Measurements from ENCODE around the gene F9. TPM values are rescaled to one million over a fixed set of nuclear protein-coding genes. Genes with fewer than 3 reads are reported as not detected.
A peak's percentile ranks its signal among the peaks of the same experiment; 100 is the strongest.
"Not testable (repeated sequence)": the region's sequence is repeated elsewhere in the genome, so short reads cannot be mapped to it uniquely, and the experiment has no call there.

Gene F9
- total RNA-seq, 6 donors from 2014 or later = 0.10 to 0.11 TPM; not detected in 4

DNA sequence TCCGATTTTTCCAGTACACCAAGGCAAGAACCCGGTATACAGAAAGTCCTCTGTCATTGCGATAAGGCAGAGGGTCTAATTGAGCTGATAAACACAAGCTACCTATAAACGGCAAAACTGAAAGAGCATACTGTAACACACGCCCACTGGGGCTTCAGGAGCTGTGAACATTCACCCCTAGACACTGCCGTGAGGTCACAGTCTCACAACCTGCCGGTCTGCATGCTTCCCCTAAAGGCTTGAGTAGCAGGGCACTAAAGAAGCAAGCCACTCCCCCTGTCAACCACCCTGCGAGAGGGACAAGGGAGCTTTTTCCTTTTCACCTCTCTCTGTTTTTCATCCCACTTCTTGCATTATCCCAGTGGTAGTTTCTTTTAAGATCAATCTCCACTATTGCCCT, 22.4 kb upstream of the F9 start:
- no peak overlapping the region for H3K4me3 ChIP-seq
- H3K27ac ChIP-seq = no peak overlapping the region
- no peaks in the 10 kb centered on the region for H3K9me3 ChIP-seq
- no peak for ATAC-seq (ENCODE audit: low FRiP score in 2 of 2)
- H3K4me1 ChIP-seq = no peaks in the 10 kb centered on the region
- no peaks in the 10 kb centered on the region for H3K27me3 ChIP-seq
- no peak for TF ChIP-seq POLR2AphosphoS5 (IDR thresholded peaks at IDR 0.05)
- TF ChIP-seq, protein P1, sequence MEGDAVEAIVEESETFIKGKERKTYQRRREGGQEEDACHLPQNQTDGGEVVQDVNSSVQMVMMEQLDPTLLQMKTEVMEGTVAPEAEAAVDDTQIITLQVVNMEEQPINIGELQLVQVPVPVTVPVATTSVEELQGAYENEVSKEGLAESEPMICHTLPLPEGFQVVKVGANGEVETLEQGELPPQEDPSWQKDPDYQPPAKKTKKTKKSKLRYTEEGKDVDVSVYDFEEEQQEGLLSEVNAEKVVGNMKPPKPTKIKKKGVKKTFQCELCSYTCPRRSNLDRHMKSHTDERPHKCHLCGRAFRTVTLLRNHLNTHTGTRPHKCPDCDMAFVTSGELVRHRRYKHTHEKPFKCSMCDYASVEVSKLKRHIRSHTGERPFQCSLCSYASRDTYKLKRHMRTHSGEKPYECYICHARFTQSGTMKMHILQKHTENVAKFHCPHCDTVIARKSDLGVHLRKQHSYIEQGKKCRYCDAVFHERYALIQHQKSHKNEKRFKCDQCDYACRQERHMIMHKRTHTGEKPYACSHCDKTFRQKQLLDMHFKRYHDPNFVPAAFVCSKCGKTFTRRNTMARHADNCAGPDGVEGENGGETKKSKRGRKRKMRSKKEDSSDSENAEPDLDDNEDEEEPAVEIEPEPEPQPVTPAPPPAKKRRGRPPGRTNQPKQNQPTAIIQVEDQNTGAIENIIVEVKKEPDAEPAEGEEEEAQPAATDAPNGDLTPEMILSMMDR (IDR thresholded peaks at IDR 0.05) = no peak
- 66 to 68% methylated on average over 2 to 8 of the region's 8 CpGs for WGBS, 2 donors
- no peaks in the 10 kb centered on the region for H3K36me3 ChIP-seq
- DNase-seq = no peak

DNA sequence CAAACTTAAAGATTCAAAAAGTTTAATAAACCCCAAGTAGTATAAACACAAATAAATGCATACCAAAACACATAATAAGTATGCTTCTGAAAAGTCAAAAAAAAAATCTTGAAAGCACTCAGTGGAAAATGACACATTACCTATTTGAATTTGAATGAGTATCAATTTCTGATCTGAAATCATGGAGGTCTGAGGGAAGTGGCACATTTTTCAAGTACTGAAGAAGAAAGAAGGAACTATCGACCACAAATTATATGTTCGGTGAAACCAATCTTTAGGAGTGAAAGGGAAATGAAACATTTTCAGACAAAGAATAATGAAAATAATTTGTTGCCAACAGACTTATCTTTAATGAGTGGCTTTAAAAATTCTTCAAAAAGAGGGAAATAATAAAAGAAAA, 12.1 kb upstream of the F9 start:
- H3K27me3 ChIP-seq = no peaks in the 10 kb centered on the region
- H3K4me1 ChIP-seq = no peaks in the 10 kb centered on the region
- no peaks in the 10 kb centered on the region for H3K36me3 ChIP-seq
- no peak overlapping the region for H3K4me3 ChIP-seq
- DNase-seq (no peak), ATAC-seq (ENCODE audit: low FRiP score in 2 of 2) (no peak)
- TF ChIP-seq POLR2AphosphoS5 (IDR thresholded peaks at IDR 0.05) (no peak), POLR2A (IDR thresholded peaks at IDR 0.05) (no peak), EP300 (IDR thresholded peaks at IDR 0.05) (no peak)
- TF ChIP-seq, protein P1 (IDR thresholded peaks at IDR 0.05) = no peak
- WGBS, 2 donors = 87 to 91% methylated on average over 2 of the region's 2 CpGs
- no peaks in the 10 kb centered on the region for H3K9me3 ChIP-seq
- no peak overlapping the region for H3K27ac ChIP-seq

DNA sequence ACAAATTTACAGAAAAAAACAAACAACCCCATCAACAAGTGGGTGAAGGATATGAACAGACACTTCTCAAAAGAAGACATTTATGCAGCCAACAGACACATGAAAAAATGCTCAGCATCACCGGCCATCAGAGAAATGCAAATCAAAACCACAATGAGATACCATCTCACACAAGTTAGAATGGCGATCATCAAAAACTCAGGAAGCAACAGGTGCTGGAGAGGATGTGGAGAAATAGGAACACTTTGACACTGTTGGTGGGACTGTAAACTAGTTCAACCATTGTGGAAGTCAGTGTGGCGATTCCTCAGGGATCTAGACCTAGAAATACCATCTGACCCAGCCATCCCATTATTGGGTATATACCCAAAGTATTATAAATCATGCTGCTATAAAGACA, 1.7 kb upstream of the F9 start:
- not testable (repeated sequence) for H3K4me1 ChIP-seq; H3K27me3 ChIP-seq; H3K27ac ChIP-seq; ATAC-seq (ENCODE audit: low FRiP score in 2 of 2); DNase-seq; H3K9me3 ChIP-seq; H3K36me3 ChIP-seq; H3K4me3 ChIP-seq
- WGBS, 2 donors = 69 to 86% methylated on average over 1 to 3 of the region's 3 CpGs

DNA sequence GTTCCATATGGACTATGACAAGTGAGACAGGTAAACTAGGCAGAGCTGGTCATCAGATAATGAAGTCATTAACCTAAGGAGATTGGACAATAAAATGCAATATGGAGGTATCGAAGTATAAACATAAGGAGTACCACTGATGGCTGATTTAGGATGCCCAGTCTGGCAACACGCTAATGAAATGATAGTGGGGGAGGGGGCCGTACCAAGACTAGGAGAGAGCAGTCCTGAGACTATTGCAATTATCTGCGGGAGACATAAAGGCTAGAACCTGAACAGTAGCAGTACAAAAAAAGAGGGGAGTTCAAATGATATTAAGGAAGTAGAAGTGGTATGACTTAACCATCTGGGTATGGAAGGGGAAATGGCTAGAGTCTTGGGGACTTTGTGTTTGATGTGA, 2.3 kb downstream of the F9 start:
- no peak for TF ChIP-seq POLR2A (IDR thresholded peaks at IDR 0.05)
- no peak for TF ChIP-seq EP300 (IDR thresholded peaks at IDR 0.05)
- TF ChIP-seq POLR2AphosphoS5 (IDR thresholded peaks at IDR 0.05) = no peak
- TF ChIP-seq, protein P1 (IDR thresholded peaks at IDR 0.05) = no peak
- ATAC-seq (ENCODE audit: low FRiP score in 2 of 2) (no peak), DNase-seq (no peak)
- H3K4me1 ChIP-seq = no peaks in the 10 kb centered on the region
- no peaks in the 10 kb centered on the region for H3K27me3 ChIP-seq
- no peak overlapping the region for H3K27ac ChIP-seq
- 72 to 98% methylated on average over 4 of the region's 4 CpGs for WGBS, 2 donors
- H3K36me3 ChIP-seq = no peaks in the 10 kb centered on the region
- no peak overlapping the region for H3K4me3 ChIP-seq
- H3K9me3 ChIP-seq = no peaks in the 10 kb centered on the region

DNA sequence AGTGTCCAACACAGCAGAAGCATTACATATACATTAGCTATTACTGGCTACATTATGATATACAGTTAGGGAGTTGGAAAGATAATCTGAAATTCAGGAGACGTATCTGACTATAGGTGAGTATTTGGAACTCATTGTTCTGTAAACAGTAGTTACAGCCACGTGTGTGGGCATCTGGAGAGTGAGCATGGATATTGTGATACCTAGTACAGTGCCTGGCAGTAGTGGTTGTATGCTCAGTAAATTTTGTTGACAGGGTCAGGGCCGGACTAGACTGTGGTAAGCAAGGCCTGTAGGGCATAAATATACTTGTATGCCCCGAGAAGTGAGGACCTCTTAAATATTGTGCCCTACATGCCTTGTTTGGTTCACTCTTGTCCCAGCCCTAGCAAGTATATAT, 2.9 kb downstream of the F9 start:
- 63 to 88% methylated on average over 4 of the region's 4 CpGs for WGBS, 2 donors
- no peaks in the 10 kb centered on the region for H3K9me3 ChIP-seq
- no peak for DNase-seq
- peak in 1 of 2 donors; percentile 30 for ATAC-seq (ENCODE audit: low FRiP score in 2 of 2)
- no peaks in the 10 kb centered on the region for H3K27me3 ChIP-seq
- no peak overlapping the region for H3K27ac ChIP-seq
- no peaks in the 10 kb centered on the region for H3K36me3 ChIP-seq
- no peaks in the 10 kb centered on the region for H3K4me1 ChIP-seq
- no peak overlapping the region for H3K4me3 ChIP-seq
- TF ChIP-seq, protein P1 (IDR thresholded peaks at IDR 0.05) = no peak
- TF ChIP-seq EP300 (IDR thresholded peaks at IDR 0.05) = no peak
- no peak for TF ChIP-seq POLR2AphosphoS5 (IDR thresholded peaks at IDR 0.05)
- no peak for TF ChIP-seq POLR2A (IDR thresholded peaks at IDR 0.05)

Measured in upper lobe of left lung (tissue), 6 donors.